Lung (tissue), 12 donors: Measurements from ENCODE around the gene NQO2. TPM values are rescaled to one million over a fixed set of nuclear protein-coding genes. Genes with fewer than 3 reads are reported as not detected.

Experiments
- ATAC-seq: fragments of 200-7000 bp; cut with Tn5 transposase; one replicate; pipeline ENCODE4 v1.9.1; 2020; ENCODE audit warnings: moderate number of reproducible peaks; ENCODE audit not compliant: insufficient read depth, low FRiP score
- DNase-seq, 3 donors: peaks; one replicate each; pipeline ENCODE4 v3.0.0-alpha.2; 2013 to 2017
- H3K27ac ChIP-seq, 2 donors: one replicate each; pipeline ENCODE4 v1.5.1; 2013; ENCODE audit warnings: mild to moderate bottlenecking in 2 of 2, moderate library complexity in 2 of 2, control low read depth in 1 of 2, inconsistent platforms in 1 of 2, low read depth in 1 of 2, low read length in 1 of 2
- H3K27me3 ChIP-seq, 3 donors: one replicate each; pipeline ENCODE4 v1.5.1; 2013; ENCODE audit warnings: low read length in 2 of 3; ENCODE audit not compliant: control insufficient read depth in 3 of 3, insufficient read depth in 3 of 3
- H3K36me3 ChIP-seq, 4 donors: one replicate each; pipeline ENCODE4 v1.5.1; 2013; ENCODE audit warnings: low read length in 4 of 4, mild to moderate bottlenecking in 1 of 4, moderate library complexity in 1 of 4; ENCODE audit not compliant: control insufficient read depth in 4 of 4, insufficient read depth in 4 of 4
- H3K4me1 ChIP-seq, 5 donors: one replicate each; pipeline ENCODE4 v1.5.1; 2013; ENCODE audit warnings: low read length in 5 of 5, mild to moderate bottlenecking in 2 of 5, moderate library complexity in 1 of 5; ENCODE audit not compliant: control insufficient read depth in 5 of 5, insufficient read depth in 5 of 5
- H3K4me3 ChIP-seq: one replicate; pipeline ENCODE4 v1.5.1; 2013; ENCODE audit warnings: mild to moderate bottlenecking, control low read depth, moderate library complexity
- H3K9ac ChIP-seq, 2 donors: one replicate each; pipeline ENCODE4 v1.5.1; 2013; ENCODE audit warnings: low read length in 2 of 2, control low read depth in 1 of 2; ENCODE audit not compliant: insufficient read depth in 1 of 2
- H3K9me3 ChIP-seq, 4 donors: one replicate each; pipeline ENCODE4 v1.5.1; 2013; ENCODE audit warnings: low read length in 3 of 4, mild to moderate bottlenecking in 1 of 4, moderate library complexity in 1 of 4; ENCODE audit not compliant: control insufficient read depth in 4 of 4, insufficient read depth in 3 of 4
- CTCF ChIP-seq: IDR thresholded peaks from 2 replicates; pipeline ENCODE4 v1.5.1; 2012; ENCODE audit warnings: mild to moderate bottlenecking; ENCODE audit errors: control extremely low read depth, extremely low read depth
- WGBS, 2 donors: extraction: QIAGEN DNeasy Blood & Tissue Kit; methylation state at CpG; one replicate each; pipeline ENCODE4 v1.1.7; 2013; 5-methylcytosine and 5-hydroxymethylcytosine counted together
- polyA plus RNA-seq, 2 donors: library from polyadenylated mRNA; stranded (reverse); fragments of 200-250 nt; gene quantifications; one replicate each; pipeline ENCODE4 v1.2.1, GENCODE V29; 2013
- total RNA-seq, 2 donors: library from RNA; depleted of rRNA in 1 of 2; stranded (reverse); fragments of >200 nt in 1 of 2; gene quantifications; one replicate each; pipeline ENCODE4 v1.2.1, GENCODE V29; 2014 to 2021
- donor health status: control.
- donor health status: control.
- donor health status: Bipolar disorder and iron deficiency.
- donor health status: healthy.
- donor health status: DM: yes; HTN: yes; CAD: no.

Gene NQO2
- total and polyA plus RNA-seq, 4 donors, result 9.4 to 47.1 (median 43.1) TPM

GRCh38 chr6:2986722-2987221 is 12.9 kb upstream of the NQO2 start:
- no peaks in the 10 kb centered on the region for H3K27me3 ChIP-seq
- no peak overlapping the region for H3K9ac ChIP-seq
- no peak for ATAC-seq
- H3K4me1 ChIP-seq, result peaks cover 0 to 22% (median 5%) of the 10 kb centered on the region in 5 donors
- no peak overlapping the region for H3K27ac ChIP-seq
- H3K4me3 ChIP-seq, result no peak overlapping the region
- no peaks in the 10 kb centered on the region for H3K9me3 ChIP-seq
- H3K36me3 ChIP-seq, result no peaks in the 10 kb centered on the region
- peak; percentile 37 to 70 (median 43) for DNase-seq
- no peak for TF ChIP-seq CTCF
- 61 to 68% methylated on average over 4 of the region's 4 CpGs for WGBS, 2 donors

GRCh38 chr6:2988094-2988425 is 11.6 kb upstream of the NQO2 start:
- DNase-seq (peak in 1 of 3 donors; percentile 22), ATAC-seq (no peak)
- H3K27ac ChIP-seq, result peak overlapping the region; percentile 99 to 100
- H3K9me3 ChIP-seq, result no peaks in the 10 kb centered on the region
- H3K36me3 ChIP-seq, result no peaks in the 10 kb centered on the region
- H3K4me3 ChIP-seq, result no peak overlapping the region
- peaks cover 0 to 22% (median 4%) of the 10 kb centered on the region in 5 donors for H3K4me1 ChIP-seq
- TF ChIP-seq CTCF, result no peak
- WGBS, 2 donors, result 14 to 21% methylated on average over 2 of the region's 2 CpGs
- peak overlapping the region; percentile 65 to 99 for H3K9ac ChIP-seq
- H3K27me3 ChIP-seq, result no peaks in the 10 kb centered on the region

GRCh38 chr6:2988426-2989331 is 11.0 kb upstream of the NQO2 start:
- WGBS, 2 donors, result 0% methylated on average over 56 to 64 of the region's 64 CpGs
- Histone ChIP-seq H3K9me3 (no peaks in the 10 kb centered on the region), H3K27ac (peak overlapping the region; percentile 99 to 100), H3K36me3 (no peaks in the 10 kb centered on the region), H3K27me3 (no peaks in the 10 kb centered on the region), H3K9ac (peak overlapping the region; percentile 99), H3K4me1 (peaks cover 0 to 22% (median 4%) of the 10 kb centered on the region in 5 donors), H3K4me3 (peak overlapping the region; percentile 76)
- ATAC-seq (peak; percentile 84), DNase-seq (peak; percentile 95 to 97 (median 95))
- TF ChIP-seq CTCF, result peak; percentile 73
